Measurements from ENCODE around the gene AQP10.

AQP10 gene

GRCh38 chr1:154342836-154343472 is 22.1 kb downstream of the AQP10 start:
- no peak for TF ChIP-seq CTCF (IDR thresholded peaks at IDR 0.05; ENCODE audit: low read length, missing control alignments)
- H3K4me3 ChIP-seq (replicated peaks; ENCODE audit: low read depth, low read length): no peak overlapping the region
- no peak for DNase-seq (ENCODE audit: low read depth)

DNA sequence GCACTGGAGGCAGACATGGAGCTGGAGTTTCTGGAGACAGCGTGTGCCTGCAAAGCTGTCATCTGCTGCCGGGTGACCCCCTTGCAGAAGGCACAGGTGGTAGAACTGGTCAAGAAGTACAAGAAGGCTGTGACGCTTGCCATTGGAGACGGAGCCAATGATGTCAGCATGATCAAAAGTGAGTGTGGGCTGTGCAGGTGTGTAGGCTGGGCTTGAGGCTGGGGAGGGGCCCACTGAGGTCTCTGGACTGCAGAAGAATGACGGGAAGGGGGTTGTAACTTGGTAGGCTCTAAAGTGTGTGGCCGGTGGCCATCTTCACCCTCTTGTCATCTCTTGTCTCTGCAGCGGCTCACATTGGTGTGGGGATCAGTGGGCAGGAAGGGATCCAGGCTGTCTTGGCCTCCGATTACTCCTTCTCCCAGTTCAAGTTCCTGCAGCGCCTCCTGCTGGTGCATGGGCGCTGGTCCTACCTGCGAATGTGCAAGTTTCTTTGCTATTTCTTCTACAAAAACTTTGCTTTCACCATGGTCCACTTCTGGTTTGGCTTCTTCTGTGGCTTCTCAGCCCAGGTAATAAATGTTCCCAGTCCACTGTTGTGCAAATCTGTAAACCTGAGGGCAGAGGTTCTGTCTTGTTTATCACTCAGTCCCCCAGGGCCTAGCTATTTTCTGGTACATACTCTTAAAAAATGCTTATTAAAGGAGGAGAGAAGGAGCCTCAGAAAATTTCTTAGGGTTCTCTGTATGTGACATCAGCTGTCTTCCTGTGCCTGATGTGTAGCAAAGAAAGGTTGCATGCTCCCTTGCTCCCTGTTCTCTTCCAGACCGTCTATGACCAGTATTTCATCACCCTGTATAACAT is 24.3 kb downstream of the AQP10 start:
- DNase-seq (ENCODE audit: low read depth): peak; percentile 61
- peak; percentile 68 for TF ChIP-seq CTCF (IDR thresholded peaks at IDR 0.05; ENCODE audit: low read length, missing control alignments)
- no peak overlapping the region for H3K4me3 ChIP-seq (replicated peaks; ENCODE audit: low read depth, low read length)

GRCh38 chr1:154346276-154346917 is 25.5 kb downstream of the AQP10 start:
- no peak for TF ChIP-seq CTCF (IDR thresholded peaks at IDR 0.05; ENCODE audit: low read length, missing control alignments)
- DNase-seq (ENCODE audit: low read depth): no peak

GRCh38 chr1:154347961-154348360 is 27.1 kb downstream of the AQP10 start:
- peak; percentile 90 for DNase-seq (ENCODE audit: low read depth)
- no peak overlapping the region for H3K4me3 ChIP-seq (replicated peaks; ENCODE audit: low read depth, low read length)
- no peak for TF ChIP-seq CTCF (IDR thresholded peaks at IDR 0.05; ENCODE audit: low read length, missing control alignments)

More at GRCh38 chr1:154346276-154346917, 25.5 kb downstream of the AQP10 start:
- H3K4me3 ChIP-seq (replicated peaks; ENCODE audit: low read depth, low read length): no peak overlapping the region

DNA sequence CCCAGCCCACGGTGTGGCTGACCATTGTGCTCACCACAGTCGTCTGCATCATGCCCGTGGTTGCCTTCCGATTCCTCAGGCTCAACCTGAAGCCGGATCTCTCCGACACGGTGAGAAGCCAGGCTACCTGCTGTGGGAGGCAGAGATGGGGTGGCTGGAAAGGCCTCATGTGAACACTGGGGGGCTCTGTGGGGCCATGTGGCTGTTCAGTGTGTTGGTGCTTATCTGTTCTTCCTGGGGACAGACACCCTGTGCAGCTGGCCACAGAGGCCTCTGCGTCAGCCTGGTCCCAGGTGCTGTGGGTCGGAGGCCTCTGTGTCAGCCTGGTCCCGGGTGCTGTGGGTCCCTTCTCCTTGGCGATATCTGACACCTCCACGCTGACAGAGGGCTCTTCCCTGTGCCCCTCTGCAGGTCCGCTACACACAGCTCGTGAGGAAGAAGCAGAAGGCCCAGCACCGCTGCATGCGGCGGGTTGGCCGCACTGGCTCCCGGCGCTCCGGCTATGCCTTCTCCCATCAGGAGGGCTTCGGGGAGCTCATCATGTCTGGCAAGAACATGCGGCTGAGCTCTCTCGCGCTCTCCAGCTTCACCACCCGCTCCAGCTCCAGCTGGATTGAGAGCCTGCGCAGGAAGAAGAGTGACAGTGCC is 27.7 kb downstream of the AQP10 start:
- no peak for DNase-seq (ENCODE audit: low read depth)
- no peak for TF ChIP-seq CTCF (IDR thresholded peaks at IDR 0.05; ENCODE audit: low read length, missing control alignments)

DNA sequence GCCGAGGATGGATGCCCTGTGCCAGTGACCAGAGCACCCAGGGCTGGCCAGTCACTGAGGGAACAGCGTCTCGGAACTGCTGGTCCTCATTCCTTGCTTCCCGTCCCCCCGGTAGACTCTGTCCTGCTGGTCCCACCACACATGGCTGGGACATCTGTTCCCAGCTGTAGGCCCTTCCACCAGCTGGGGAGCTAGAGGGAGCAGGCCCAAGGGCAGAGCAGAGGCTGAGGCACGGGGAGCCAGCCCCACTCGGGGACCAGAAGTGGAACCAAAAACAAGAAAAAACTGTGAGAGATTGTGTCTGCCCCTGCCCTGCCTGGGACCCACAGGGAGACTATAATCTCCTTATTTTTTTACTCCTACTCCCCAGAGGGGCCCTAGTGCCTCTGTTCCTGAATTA is 28.2 kb downstream of the AQP10 start:
- no peak for TF ChIP-seq CTCF (IDR thresholded peaks at IDR 0.05; ENCODE audit: low read length, missing control alignments)
- no peak for DNase-seq (ENCODE audit: low read depth)
- H3K4me3 ChIP-seq (replicated peaks; ENCODE audit: low read depth, low read length): no peak overlapping the region

More for the DNA sequence above, 27.7 kb downstream of the AQP10 start:
- H3K4me3 ChIP-seq (replicated peaks; ENCODE audit: low read depth, low read length): no peak overlapping the region

Measured in fibroblast of pulmonary artery (primary cell).